HG02759 (cell line): ENCODE data around the gene SOX11.
"Not testable (repeated sequence)": the region's sequence is repeated elsewhere in the genome, so short reads cannot be mapped to it uniquely, and the experiment has no call there.

Experiments
- ATAC-seq: cut with Tn5 transposase; IDR thresholded peaks from one replicate; pipeline ENCODE4 v1.9.1; 2021; ENCODE audit warnings: mild to moderate bottlenecking, moderate library complexity; ENCODE audit not compliant: unreplicated experiment

Gene SOX11

GRCh38 chr2:5691985-5692529 lies at the start of gene SOX11:
Gene SOX11 (plus strand): TSS chr2:5692384. CDS start chr2:5692722, 338 bp downstream.
- ATAC-seq, result no peak

DNA sequence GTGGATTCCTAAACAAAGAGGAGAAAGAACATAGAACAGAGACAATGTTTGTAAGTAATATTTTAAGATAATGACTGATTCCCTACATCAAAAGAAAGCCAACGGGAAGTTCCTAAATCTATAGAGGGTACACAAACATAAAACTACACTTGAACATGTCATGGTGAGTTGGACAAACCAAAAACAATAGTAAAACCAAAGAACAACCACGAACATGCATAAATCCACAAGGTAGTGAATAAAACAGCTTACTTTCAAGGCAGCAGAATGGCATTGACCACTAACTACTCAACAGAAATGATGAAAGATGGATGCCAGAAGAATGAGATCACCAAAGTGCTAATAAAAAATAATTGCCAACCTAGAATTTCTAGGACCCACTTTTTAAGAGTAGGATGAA lies 39.5 kb upstream of the SOX11 start:
- ATAC-seq, result not testable (repeated sequence)

DNA sequence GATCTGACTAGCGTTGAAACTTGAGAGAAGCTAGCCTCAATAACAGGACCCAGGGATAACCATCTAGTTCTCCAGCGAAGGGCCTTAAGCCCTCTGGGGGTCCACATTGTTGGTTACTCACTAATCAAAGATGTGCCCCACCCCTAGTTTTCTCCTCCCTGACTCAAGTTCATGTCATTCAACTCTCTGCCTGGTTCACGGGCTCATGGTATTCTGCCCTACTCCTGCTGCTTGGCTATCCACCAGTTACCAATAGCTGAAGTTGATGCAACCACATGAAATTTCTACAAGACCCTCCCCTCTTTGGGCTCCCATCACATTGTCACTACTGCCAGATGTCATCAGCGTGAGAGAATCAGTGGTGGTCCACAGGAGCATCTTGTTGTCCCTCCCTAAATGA lies 38.4 kb upstream of the SOX11 start:
- ATAC-seq, result not testable (repeated sequence)

- no peak for ATAC-seq
Observed at GRCh38 chr2:5657231-5657630, 35.0 kb upstream of the SOX11 start.

GRCh38 chr2:5660591-5660990 lies 31.6 kb upstream of the SOX11 start:
- ATAC-seq, result no peak

GRCh38 chr2:5661362-5661761 lies 30.8 kb upstream of the SOX11 start:
- ATAC-seq, result no peak

DNA sequence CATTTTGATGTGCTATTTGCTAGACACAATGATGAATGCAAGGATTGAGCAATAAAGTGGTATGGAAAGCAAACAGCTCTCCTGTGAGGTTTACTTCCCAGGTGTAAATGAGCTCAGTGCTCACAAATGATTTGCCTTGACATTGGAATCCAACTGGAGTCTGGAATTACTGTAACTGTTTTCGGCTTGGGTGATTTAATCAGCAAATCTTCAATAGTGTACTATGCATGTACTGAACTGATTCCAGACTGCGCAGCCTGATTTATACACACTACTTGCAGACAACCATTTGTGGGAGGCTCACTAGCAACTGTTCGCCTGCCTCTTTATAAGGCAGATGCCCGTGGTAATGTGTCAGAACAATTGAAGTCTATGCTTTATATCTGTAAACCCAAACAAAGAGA lies 27.9 kb upstream of the SOX11 start:
- no peak for ATAC-seq

DNA sequence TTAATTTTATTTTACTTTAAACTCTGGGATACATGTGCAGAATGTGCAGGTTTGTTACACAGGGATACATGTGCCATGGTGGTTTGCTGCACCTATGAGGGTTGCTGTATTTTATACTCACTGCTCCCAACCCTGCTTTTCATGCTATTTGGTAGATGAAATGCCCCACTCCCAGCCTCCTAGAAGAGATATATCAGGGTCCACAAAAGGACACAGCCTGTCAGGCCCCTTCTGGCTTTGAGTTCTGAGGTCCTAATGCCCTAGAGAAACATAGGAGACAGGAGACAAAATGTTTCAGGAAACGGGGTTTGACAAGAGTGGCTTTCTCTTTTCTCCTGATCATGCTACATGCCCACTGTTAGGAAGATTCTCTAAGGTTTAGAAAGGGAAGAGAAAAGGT lies 27.1 kb upstream of the SOX11 start:
- no peak for ATAC-seq

DNA sequence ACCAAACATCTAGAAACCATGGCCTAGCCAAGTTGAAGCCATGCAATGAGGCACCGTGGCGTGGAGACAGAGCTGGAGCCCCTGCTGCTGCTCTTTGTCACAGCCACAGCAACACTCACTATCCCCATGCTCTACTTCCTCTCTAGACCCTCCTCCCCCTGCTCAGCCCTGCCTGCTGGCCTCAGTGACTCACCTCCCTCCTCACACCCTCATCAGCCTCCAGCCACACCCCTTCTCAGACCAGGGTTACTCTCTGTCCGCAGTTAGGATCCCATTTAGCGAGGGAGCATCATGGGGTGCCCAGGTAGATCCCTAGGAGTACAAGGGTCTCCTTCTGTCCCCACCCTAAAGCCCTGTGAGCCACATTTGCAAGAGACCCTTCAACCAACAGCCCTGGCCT lies 25.4 kb upstream of the SOX11 start:
- no peak for ATAC-seq

DNA sequence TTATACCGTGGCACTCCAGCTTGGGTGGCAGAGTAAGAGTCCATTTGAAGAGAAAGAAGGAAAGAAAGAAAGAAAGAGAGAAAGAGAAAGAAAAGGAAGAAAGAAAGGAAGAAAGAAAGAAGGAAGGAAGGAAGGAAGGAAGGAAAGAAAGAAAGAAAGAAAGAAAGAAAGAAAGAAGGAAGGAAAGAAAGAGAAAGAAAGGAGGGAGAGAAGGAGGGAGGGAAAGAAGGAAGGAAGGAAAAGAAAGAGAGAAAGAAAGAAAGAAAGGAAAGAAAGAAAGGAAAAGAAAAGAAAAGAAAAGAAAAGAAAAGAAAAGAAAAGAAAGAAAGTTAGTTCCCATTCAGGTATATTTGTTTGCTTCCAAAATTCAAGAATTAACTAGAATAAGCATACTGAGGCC lies 24.5 kb upstream of the SOX11 start:
- not testable (repeated sequence) for ATAC-seq

- ATAC-seq, result no peak
Observed at GRCh38 chr2:5668682-5669250, 23.4 kb upstream of the SOX11 start.

DNA sequence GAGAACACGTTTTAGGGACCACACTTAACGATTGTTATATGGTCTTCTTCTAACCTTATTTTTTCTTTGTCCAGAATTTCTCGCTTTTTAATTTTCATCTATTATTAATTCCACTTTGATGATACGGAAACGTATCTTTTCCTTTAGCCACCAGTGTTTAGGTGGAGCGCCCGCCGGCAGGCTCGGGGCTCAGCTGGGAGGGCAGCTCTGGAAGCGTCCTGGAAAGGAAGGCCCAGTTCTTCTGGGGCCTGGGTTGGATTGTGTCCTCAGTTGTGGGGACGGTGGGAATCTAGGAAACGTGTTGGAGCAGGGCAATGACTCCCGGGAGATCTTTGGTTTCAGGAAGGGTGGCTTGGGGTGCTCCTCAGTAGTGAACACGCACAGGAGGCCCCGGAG lies 19.4 kb upstream of the SOX11 start:
- no peak for ATAC-seq

DNA sequence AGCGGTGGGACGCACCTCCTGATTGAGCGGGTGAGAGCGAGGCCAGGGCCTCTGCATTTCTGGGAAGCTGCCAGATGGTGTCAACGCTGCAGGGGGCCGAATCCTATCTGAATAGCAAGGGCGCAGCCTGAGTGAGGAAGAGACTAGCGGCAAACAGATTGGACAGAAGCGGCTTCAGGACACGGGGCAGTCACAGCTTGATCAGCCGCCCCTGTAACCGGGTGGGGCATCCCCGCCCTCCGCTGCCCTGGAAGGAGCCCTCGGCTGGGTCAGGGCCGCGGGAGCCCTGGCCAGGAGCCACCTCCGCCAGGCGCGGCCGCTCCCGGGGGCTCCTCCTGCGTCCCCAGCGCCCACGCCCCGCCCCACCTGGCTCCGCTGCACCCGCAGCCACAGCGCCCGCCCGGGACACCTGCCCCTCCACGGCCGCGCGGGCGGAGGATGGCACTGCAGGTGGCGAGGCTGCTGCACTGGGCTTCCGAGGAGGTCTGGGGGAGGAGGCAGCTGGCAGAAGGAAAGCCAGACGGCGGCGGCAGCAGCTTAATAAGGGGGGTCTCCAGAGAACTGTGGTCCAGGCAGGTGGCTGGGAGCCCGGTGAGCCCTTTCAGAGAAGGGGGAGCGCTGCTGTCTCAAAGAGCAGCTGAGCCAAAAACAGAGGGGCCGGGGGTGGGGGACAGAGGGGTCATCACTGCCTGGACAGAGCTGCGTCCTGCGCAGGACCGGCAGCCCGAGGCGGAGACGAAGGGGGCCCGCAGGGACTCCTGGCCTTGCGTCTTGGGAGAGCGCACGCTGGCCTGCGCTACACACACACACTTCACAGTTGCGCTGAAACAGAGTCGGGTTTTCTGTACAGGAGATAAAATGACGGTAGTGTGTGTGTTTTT lies 18.8 kb upstream of the SOX11 start:
- no peak for ATAC-seq

DNA sequence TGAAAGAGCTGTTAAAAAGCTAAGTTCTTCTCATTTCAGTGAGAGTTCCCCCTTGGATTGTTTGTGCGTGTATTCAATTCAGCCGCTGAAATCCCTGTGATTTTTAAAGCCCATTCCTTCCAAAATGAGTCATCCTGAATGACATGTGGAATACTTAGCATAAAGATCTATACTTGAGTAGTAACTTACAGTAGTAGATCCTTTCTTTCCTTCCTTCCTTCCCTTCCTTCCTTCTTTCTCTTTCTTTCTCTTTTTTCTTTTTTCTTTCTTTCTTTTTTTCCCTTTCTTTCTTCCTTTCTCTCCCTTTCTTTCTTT lies 18.2 kb upstream of the SOX11 start:
- ATAC-seq, result no peak

DNA sequence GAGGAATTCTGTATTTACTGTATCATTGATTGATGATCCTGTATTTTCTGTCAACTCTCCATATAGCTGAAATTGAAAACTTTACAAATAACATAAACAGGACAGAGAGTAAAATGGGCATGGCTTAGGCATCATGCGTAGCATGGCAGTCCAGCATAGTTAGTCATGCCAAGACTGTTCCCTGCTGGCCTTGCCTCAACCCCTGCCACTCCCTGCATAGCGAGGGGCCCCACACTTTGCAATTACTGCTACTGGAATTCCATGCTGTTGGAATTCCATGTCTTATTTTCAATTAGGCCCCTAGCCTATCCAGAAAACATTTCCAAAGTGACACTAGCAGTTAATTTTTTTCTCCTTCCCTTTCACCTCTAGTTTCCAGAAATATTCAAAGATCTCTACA lies 15.1 kb upstream of the SOX11 start:
- no peak for ATAC-seq

DNA sequence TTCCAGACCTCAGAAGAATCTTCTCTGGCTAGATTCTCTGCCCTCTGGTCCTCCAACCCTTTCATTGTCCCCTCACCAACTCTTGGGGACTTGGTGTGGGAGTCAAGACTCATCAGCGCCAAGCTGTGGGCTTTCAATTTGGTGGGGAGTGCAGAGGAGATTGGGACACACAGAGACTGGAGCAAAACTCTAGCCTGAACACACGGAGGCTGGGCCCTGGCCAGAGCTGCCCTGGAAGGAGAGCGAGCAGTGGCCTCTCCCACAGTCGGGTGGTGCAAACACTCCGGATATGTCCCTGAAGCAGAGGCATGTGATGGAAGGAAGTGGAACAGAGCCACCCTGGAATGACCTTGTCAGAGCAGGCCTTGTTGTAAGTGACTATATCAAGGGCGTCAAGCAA lies 8.7 kb upstream of the SOX11 start:
- no peak for ATAC-seq

DNA sequence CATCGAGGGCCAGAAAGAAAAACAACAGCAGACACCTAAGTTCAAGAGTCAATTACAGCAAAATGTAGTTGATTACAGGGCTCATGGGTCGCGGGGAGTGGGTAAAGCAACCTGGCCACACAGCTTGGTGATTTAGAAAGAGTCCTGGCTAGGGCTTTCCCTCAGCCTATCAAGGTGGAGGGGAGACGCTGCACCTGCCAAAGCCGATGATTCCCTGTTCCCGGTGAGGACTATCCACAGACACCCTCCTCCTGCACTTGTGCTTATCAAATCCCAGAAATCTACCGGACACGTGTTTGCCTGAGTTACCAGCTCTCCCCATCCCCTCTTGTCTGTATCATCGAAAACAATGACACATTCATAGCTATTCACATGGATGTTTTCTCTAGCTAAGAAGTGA lies 7.0 kb upstream of the SOX11 start:
- no peak for ATAC-seq

- no peak for ATAC-seq
Observed at GRCh38 chr2:5686068-5686467, 6.1 kb upstream of the SOX11 start.

GRCh38 chr2:5686536-5686935 lies 5.6 kb upstream of the SOX11 start:
- ATAC-seq, result no peak

DNA sequence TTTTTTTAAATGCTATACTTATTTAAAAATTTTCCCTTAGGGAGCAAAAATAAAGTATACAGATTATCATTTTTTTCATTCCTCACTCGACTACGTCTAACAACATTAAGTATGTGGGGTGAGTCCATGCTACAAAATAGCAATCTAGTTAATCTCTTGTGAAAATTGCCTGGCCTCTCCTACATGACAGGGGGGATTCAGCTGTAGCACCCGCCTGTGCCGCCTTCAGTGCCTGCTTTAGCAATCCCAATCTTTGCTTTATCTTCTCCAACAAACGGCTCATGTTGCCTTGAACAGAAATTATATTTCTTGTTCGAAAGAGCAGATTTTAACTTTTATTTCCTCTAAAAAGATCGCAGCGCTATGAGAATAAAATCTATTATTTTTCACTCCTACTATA lies 2.4 kb upstream of the SOX11 start:
- no peak for ATAC-seq

DNA sequence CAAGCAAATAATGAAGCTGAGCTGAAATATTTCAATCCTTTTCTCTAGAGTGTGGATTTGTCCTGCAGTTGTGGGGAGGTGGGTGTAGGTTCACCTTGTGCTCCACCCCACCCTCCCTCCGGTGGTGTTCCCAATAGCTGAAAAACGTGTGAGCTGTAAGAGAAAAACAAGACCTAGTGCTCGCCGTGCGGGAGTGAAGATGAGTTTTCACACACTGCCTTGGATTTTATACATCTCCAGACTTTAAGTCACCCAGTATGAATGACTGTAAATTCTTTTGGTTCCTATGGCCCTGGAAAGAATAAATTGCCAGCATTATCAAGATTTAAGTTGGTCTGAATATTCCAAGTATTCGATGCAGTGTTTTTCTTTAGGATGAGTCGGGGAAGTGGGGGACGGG lies 1.9 kb upstream of the SOX11 start:
- no peak for ATAC-seq

- ATAC-seq, result no peak
Observed at GRCh38 chr2:5690718-5691220, 1.4 kb upstream of the SOX11 start.
